Kasumi-1 (cell line): ENCODE measurements around the gene ATXN1.
"Not testable (repeated sequence)": the region's sequence is repeated elsewhere in the genome, so short reads cannot be mapped to it uniquely, and the experiment has no call there.

Experiments used
- DNase-seq, 2 experiments: peaks; one replicate each; lab custom pipeline; 2025; lab: John Stamatoyannopoulos, UW

Gene ATXN1

GRCh38 chr6:16615215-16615614, 146.0 kb downstream of the ATXN1 start:
- not testable (repeated sequence) for DNase-seq

DNA sequence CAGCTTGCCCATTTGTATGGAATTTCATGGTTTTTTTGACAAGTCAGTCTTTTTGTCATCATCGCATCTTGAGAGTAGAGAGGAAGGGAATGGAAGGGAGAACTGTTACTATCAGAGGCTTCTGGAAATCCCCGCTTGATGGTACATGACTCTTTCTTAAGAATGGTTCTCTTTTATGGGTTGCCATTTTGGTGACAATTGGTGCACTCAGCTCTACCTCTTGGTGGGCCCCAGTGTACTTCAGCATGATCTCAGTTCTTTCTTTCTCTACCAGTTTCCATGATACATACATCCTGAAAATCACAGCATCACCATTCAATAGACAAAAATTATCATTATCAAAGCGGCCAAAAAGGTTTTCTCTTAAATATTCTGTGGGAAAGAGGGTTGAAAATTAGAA, 147.1 kb downstream of the ATXN1 start:
- DNase-seq: not testable (repeated sequence)

- not testable (repeated sequence) for DNase-seq
Observed at GRCh38 chr6:16613504-16613903, 147.8 kb downstream of the ATXN1 start.

- DNase-seq: no peak
Observed at GRCh38 chr6:16608444-16608843, 152.8 kb downstream of the ATXN1 start.

DNA sequence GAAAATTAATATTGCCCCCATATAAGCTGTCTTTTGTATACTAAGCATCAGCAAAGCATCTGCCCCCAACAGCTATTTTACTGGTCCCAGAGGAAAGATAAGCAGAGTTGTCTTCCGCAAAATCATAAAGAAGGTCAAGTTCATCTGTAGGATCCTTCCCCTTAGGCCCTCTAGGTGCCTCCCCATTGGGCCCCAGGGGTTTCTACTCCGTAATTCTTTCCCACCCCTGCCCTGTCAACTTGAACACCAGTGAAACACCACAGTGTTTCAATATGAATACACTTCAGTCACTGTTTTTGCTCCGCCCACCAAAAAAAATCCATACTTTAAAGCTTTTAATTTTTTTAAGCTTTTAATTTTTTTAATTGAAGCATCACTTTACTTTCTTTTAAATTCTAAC, 159.2 kb downstream of the ATXN1 start:
- no peak for DNase-seq

DNA sequence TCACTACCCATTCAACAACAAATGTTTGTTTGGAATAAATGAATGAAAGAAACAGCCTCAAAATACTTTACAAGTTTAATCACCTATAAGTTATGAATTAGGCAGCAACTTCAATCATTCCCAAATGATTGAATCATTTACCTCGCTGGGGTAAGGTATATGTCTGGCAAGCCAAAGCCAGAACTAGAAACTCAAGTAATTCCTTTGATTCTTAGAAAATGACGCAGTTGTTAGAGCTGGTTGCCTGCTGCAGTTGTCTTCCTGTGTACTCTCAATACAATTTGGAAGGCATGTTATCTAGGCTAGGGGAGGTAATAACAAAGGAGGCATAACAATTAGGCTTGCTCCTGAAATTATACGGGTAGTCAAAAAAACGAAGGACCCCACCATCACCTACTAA, 160.6 kb downstream of the ATXN1 start:
- no peak for DNase-seq

GRCh38 chr6:16600026-16600425, 161.2 kb downstream of the ATXN1 start:
- DNase-seq: no peak

DNA sequence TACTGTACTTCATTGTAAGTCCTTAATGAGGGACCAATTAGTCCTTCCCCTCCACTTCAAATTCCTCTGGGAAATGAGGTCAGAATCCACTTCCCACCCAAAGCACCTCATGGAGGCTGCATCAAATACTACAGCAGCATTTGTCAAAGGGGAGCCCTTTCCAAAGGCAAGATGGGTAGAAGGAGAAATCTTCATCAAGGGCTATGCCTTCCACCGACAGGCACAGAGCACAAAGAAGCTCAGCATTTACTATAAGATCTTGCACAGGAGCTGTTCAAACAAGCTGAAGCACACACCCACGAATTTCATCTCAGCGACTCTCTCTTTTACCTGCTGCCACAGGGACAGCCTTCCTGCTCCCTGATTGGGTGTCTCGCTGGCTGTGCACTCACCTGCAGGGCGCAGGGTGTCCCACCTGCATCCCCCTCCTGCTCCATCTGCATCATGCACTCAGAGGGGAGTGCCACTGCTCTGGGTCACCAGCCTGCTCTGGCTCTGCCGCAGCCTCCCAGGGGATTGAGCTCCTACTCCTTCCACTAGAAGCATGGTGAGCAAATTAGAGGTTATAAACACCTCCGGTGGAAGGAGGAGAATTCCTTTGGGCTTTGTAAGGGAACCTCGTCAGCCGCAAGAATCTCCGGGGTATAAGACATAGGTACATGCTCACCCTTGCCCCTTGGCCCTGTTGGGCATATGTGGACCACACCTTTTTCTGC, 164.5 kb downstream of the ATXN1 start:
- DNase-seq: no peak

GRCh38 chr6:16595514-16596120, 165.6 kb downstream of the ATXN1 start:
- DNase-seq: no peak

DNA sequence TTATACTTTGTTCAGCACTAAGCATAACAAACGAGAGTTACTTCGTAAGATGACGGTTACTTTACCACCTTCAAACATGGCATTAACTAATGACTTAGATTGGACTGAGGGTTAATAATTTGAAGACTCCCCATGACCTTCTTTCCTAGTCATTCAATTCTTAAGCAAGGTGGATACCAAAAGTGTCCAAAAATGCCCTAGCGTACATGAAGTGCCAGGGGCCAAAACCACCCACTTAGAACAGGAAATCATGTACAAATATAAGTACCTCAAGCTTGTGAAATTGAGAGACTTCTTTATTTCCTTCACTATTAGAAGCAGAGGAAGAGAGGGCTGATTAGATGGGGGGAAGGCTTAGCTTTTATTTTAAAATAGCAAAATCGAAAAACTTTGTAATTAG, 166.4 kb downstream of the ATXN1 start:
- no peak for DNase-seq

DNA sequence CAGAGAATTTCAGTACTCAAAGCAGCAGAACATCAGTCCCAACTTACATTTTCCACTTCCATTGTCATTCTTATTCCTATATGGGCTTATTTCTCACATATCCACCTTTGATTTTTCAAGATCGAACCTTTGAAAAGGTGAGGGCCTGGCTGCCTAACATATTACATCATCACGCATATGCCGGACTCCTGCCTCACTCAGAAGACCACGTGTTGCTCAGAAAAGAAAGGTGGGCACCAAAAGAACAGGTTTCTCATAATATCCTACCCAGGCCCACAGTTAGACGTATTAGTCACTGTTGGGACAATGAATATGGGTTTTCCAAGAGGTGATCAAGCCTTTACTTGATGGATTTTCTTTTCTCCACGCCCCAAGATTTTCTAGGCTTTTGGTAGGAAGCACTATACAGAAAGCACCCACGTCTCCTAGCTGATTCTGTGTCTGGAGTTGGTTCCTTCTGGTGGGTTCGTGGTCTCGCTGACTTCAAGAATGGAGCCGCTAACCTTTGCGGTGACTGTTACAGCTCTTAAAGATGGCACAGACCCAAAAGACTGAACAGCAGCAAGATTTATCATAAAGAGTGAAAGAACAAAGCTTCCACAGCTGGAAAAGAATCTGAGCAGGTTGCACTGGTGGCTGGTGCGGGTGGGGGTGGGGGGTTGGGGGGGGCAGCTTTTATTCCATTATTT, 168.9 kb downstream of the ATXN1 start:
- no peak for DNase-seq

DNA sequence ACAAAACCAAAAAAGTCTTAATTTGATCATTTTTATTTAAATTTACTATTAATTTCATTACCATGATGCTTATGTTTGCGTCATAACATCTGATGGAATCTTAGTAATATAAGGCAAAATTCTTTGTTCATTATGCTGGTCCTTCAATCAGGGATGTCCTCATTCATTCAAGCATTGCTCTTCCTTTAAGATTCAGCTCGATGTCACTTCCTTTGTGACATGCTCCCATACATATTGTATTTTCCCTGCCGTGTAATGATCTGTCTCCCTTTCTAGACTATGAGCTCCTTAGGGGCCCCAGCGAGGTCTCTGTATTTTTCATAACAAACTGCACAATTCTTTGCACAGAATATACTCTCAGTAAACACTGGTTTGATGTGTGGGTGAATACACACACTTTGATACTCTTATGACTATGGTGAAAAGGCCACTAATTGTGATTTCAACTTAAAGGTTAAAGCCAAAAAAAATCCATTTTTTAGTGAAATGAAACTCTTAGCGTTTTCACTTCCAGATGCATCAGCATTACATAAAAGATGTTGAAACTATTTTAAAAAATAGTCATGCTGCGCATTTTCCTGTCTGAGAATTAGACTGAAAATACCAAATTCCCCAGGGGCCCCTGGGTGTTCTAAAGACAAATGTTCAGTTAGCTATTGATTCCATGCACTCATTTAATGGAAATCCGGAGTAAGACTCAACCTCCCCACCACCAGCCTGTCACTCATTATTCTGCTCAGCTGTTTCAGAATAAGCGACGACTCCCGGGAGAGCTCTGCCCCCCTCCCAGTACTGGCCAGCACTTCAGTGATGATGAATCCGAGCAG, 169.7 kb downstream of the ATXN1 start:
- DNase-seq: no peak

- peak; percentile 76 to 80 for DNase-seq
Observed at GRCh38 chr6:16585805-16586204, 175.5 kb downstream of the ATXN1 start.

DNA sequence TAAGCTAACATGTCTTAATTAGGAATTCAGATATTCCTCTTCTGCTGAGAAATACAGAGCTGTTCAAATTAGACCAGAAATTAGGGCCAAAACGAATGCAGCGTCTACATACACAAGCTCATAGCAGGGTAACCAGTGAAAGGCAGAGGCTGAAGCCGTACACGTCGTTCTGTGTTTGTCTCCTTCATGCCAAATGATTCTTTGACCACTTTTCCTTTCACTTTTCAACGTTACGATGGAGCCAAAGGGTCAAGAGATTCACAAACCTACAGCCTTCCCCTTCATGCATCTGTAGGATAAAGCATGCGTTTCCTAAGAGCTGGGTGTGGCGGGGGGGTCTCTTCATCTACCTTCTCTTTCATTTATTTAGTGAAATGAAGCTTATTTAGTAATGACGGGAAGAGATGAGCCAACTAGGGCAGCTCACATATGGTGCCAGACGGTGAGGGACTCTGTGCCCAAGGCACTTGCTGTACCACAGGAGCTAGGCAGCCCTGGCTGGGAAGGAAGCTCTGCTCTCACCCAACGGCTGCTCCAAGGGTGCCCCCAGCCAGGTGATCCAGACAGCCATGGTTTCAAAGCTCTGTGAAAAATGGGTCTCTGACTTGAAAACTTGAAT, 178.0 kb downstream of the ATXN1 start:
- no peak for DNase-seq

GRCh38 chr6:16582446-16583143, 178.7 kb downstream of the ATXN1 start:
- DNase-seq: no peak

DNA sequence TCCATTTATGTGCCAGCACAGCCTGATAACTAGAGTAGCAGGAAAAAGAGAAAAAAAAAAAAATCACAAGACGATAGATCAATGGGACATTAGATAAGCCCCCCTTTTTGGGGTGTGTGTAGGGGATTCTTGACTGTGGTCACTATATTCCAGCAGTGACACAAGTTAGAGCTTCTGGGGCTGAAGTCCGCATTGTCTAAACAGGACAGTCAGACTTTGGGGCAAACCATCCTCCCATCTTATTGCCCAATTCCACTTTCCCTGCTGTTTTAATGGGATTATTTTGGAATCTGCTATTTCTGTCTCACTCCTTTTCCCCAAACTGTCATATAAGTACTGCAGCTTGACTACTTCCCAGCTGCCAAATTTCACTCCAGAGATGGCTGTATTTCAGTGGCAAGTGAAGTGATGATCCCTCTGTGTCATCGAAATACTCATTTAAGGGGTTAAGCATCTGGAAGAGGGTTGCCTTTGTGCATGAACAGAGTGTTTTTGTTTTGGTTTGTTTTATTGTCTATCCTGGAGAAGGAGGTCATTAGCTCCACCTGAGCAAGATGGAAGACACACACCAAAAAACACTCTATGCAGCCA, 182.5 kb downstream of the ATXN1 start:
- no peak for DNase-seq

GRCh38 chr6:16576451-16577368, 184.6 kb downstream of the ATXN1 start:
- no peak for DNase-seq

DNA sequence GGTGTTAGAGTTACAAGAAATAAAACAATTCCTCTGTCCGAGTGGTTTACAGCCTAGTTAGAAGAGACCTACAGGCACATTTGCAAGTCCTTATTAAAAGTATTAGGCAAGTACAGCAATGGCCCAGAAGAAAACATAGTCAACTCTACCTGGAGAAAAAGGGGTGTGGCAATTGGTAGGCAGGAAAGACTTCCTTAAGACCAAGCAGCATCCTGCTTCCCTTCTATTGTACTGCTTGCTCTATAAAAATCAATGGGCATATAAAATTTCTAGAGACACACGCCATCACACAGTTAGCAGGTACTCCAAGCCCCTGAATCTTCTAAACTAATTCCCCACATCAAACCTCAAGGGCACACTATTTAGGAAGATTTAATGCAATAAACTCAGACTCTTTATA, 185.6 kb downstream of the ATXN1 start:
- DNase-seq: no peak

GRCh38 chr6:16572943-16573342, 188.3 kb downstream of the ATXN1 start:
- DNase-seq: no peak

DNA sequence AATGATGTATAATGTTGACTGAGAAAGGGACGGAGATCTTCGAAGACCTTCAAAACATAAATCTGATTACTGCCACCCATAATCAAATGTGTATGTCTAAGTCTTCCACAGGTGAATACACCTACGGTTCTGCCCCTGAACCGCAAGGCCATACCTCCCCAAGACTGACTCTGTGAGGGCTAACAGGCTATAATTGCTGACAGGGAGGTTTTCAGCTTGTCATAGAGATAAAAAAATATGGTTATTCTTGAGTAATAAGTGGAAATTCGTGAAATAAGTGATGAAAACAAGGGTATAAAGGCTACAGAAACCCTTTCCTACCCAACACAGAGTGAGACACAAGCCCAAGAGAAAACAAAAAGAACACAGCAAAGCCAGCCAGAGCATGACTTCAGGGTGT, 188.9 kb downstream of the ATXN1 start:
- DNase-seq: no peak
